ENCODE results near the gene SELENOH.

Gene SELENOH

GRCh38 chr11:57746920-57747319 is 5.6 kb downstream of the SELENOH start:
- DNase-seq: no peak
- peak; percentile 22 for ATAC-seq

- DNase-seq: no peak
- no peak for ATAC-seq
Observed at GRCh38 chr11:57751176-57751575, 9.9 kb downstream of the SELENOH start.

GRCh38 chr11:57751676-57752253 is 10.5 kb downstream of the SELENOH start, which contains the start of gene BTBD18:
Gene BTBD18, minus strand, starts transcription at chr11:57751819. Its CDS starts 631 bp downstream, at chr11:57751188.
- DNase-seq (no peak), ATAC-seq (no peak)

- ATAC-seq: no peak
- DNase-seq: no peak
Observed at GRCh38 chr11:57752954-57753353, 11.7 kb downstream of the SELENOH start.

GRCh38 chr11:57758174-57758573 is 16.9 kb downstream of the SELENOH start:
- no peak for DNase-seq
- ATAC-seq: no peak

- ATAC-seq (peak; percentile 68), DNase-seq (peak; percentile 25)
Observed at GRCh38 chr11:57761301-57762234, 20.3 kb downstream of the SELENOH start, which contains the start of gene CTNND1. Gene CTNND1, plus strand, starts transcription at chr11:57761802. Its CDS starts 29,677 bp downstream, at chr11:57791479.

GRCh38 chr11:57762235-57762861 is 21.1 kb downstream of the SELENOH start:
- no peak for ATAC-seq

GRCh38 chr11:57763568-57763967 is 22.3 kb downstream of the SELENOH start:
- no peak for DNase-seq
- no peak for ATAC-seq

More at GRCh38 chr11:57762235-57762861, 21.1 kb downstream of the SELENOH start:
- no peak for DNase-seq

GRCh38 chr11:57764021-57764420 is 22.7 kb downstream of the SELENOH start:
- no peak for ATAC-seq
- DNase-seq: no peak

- no peak for ATAC-seq
- DNase-seq: no peak
Observed at GRCh38 chr11:57764566-57764965, 23.3 kb downstream of the SELENOH start.

- DNase-seq (no peak), ATAC-seq (no peak)
Observed at GRCh38 chr11:57764972-57765371, 23.7 kb downstream of the SELENOH start.

GRCh38 chr11:57770793-57771192 is 29.5 kb downstream of the SELENOH start:
- ATAC-seq: no peak
- DNase-seq: no peak

GRCh38 chr11:57771365-57771764 is 30.1 kb downstream of the SELENOH start:
- DNase-seq (no peak), ATAC-seq (no peak)

GRCh38 chr11:57772562-57772961 is 31.3 kb downstream of the SELENOH start:
- no peak for DNase-seq
- ATAC-seq: no peak

- no peak for DNase-seq
- no peak for ATAC-seq
Observed at GRCh38 chr11:57773026-57773598, 31.8 kb downstream of the SELENOH start.

- no peak for ATAC-seq
- no peak for DNase-seq
Observed at GRCh38 chr11:57775491-57775890, 34.2 kb downstream of the SELENOH start.

GRCh38 chr11:57776031-57776521 is 34.8 kb downstream of the SELENOH start:
- DNase-seq: no peak
- no peak for ATAC-seq

GRCh38 chr11:57776577-57777210 is 35.4 kb downstream of the SELENOH start:
- ATAC-seq (no peak), DNase-seq (no peak)

- no peak for DNase-seq
- ATAC-seq: no peak
Observed at GRCh38 chr11:57777969-57778317, 36.7 kb downstream of the SELENOH start.

GRCh38 chr11:57778318-57779037 is 37.2 kb downstream of the SELENOH start:
- DNase-seq (no peak), ATAC-seq (no peak)

GRCh38 chr11:57779276-57779675 is 38.0 kb downstream of the SELENOH start:
- ATAC-seq: no peak
- DNase-seq: no peak
